Neural cell (in vitro differentiated cells): Measurements from ENCODE around the gene MIOS. TPM values are rescaled to one million over a fixed set of nuclear protein-coding genes. Genes with fewer than 3 reads are reported as not detected.

Experiments
- H2AFZ ChIP-seq: fragments of 200-600, 300-800 bp; sonication (generic), shearing (Covaris generic); 2 replicates; pipeline ENCODE4 v1.6.0; 2014; ENCODE audit warnings: low read depth, mild to moderate bottlenecking, antibody characterized with exemption, low read length, moderate library complexity
- H3F3A ChIP-seq: fragments of 200-600 bp; shearing (Covaris generic); 2 replicates; pipeline ENCODE4 v1.6.1; 2016; ENCODE audit warnings: mild to moderate bottlenecking, moderate library complexity, mixed read lengths, antibody characterized with exemption, low read length; ENCODE audit not compliant: insufficient read depth, poor library complexity, severe bottlenecking
- H3K27ac ChIP-seq: fragments of 200-600, 300-800 bp; sonication (generic), shearing (Covaris generic); 2 replicates; pipeline ENCODE4 v1.5.1; 2014; ENCODE audit warnings: mild to moderate bottlenecking, low read length, moderate library complexity
- H3K27me3 ChIP-seq: fragments of 300-800, 200-600 bp; sonication (generic), shearing (Covaris generic); 2 replicates; pipeline ENCODE4 v1.6.0; 2014; ENCODE audit warnings: mild to moderate bottlenecking, low read depth, low read length, moderate library complexity; ENCODE audit not compliant: insufficient read depth
- H3K36me3 ChIP-seq: fragments of 300-800, 200-600 bp; sonication (generic), shearing (Covaris generic); 2 replicates; pipeline ENCODE4 v1.5.1; 2014; ENCODE audit warnings: mild to moderate bottlenecking, antibody characterized with exemption, low read length, moderate library complexity; ENCODE audit not compliant: insufficient read depth
- H3K4me2 ChIP-seq: fragments of 300-800, 200-600 bp; sonication (generic), shearing (Covaris generic); 2 replicates; pipeline ENCODE4 v1.6.0; 2014; ENCODE audit warnings: mild to moderate bottlenecking, low read length
- H3K4me3 ChIP-seq: fragments of 300-800, 200-600 bp; sonication (generic), shearing (Covaris generic); 2 replicates; pipeline ENCODE4 v1.5.1; 2014; ENCODE audit warnings: mild to moderate bottlenecking, low read length, moderate library complexity
- H3K79me2 ChIP-seq: fragments of 200-600 bp; shearing (Covaris generic); replicated peaks from 2 replicates; pipeline ENCODE4 v1.6.0; 2014; ENCODE audit warnings: mild to moderate bottlenecking, low read length, moderate library complexity; ENCODE audit not compliant: insufficient read depth
- H3K9ac ChIP-seq: fragments of 300-800, 200-600 bp; sonication (generic), shearing (Covaris generic); 2 replicates; pipeline ENCODE4 v1.6.1; 2016; ENCODE audit warnings: mild to moderate bottlenecking, low read length, mixed read lengths
- H3K9me2 ChIP-seq: fragments of 200-600 bp; shearing (Covaris generic); 2 replicates; pipeline ENCODE4 v1.6.1; 2016; ENCODE audit warnings: mild to moderate bottlenecking, low read length, mixed read lengths; ENCODE audit not compliant: insufficient read depth
- H3K9me3 ChIP-seq: fragments of 200-600, 300-800 bp; sonication (generic), shearing (Covaris generic); 2 replicates; pipeline ENCODE4 v1.6.1; 2016; ENCODE audit warnings: mild to moderate bottlenecking, mixed run types, low read length, moderate library complexity, mixed read lengths
- H4K20me1 ChIP-seq: fragments of 200-600 bp; shearing (Covaris generic); 2 replicates; pipeline ENCODE4 v1.6.1; 2016; ENCODE audit warnings: mild to moderate bottlenecking, mixed run types; ENCODE audit not compliant: insufficient read depth
- EP300 ChIP-seq: fragments of 450-650 bp; conservative IDR thresholded peaks from 2 replicates; pipeline ENCODE4 v1.6.1; 2014; ENCODE audit warnings: antibody characterized with exemption, mild to moderate bottlenecking, moderate library complexity; ENCODE audit not compliant: poor library complexity, severe bottlenecking
- EZH2 ChIP-seq: fragments of 200-600, 300-800 bp; shearing (Covaris generic), sonication (generic); IDR thresholded peaks from 2 replicates; pipeline ENCODE4 v1.6.1; 2014; ENCODE audit warnings: antibody characterized with exemption, low read length, borderline replicate concordance, mild to moderate bottlenecking; ENCODE audit not compliant: insufficient read depth, poor library complexity, severe bottlenecking
- MXI1 ChIP-seq: fragments of 450-650 bp; conservative IDR thresholded peaks from 2 replicates; pipeline ENCODE4 v1.6.1; 2014; ENCODE audit warnings: antibody characterized with exemption, mild to moderate bottlenecking; ENCODE audit not compliant: poor library complexity, severe bottlenecking
- POLR2AphosphoS5 ChIP-seq: IDR thresholded peaks from 2 replicates; pipeline ENCODE4 v1.6.1; 2012
- RAD21 ChIP-seq: fragments of 450-650 bp; conservative IDR thresholded peaks from 2 replicates; pipeline ENCODE4 v1.6.1; 2014; ENCODE audit warnings: antibody characterized with exemption, mild to moderate bottlenecking, moderate library complexity
- SMC3 ChIP-seq: fragments of 450-650 bp; conservative IDR thresholded peaks from 2 replicates; pipeline ENCODE4 v1.6.1; 2014; ENCODE audit warnings: antibody characterized with exemption, mild to moderate bottlenecking, moderate library complexity; ENCODE audit not compliant: poor library complexity
- TAF1 ChIP-seq: IDR thresholded peaks from 2 replicates; pipeline ENCODE4 v1.6.1; 2012; ENCODE audit warnings: low read depth
- polyA plus RNA-seq: library from polyadenylated mRNA; depleted of rRNA; stranded (reverse); fragments of >200 nt; gene quantifications from 2 replicates; pipeline ENCODE4 v1.2.3, GENCODE V29; 2014
- TF ChIP-seq, protein P1 (sequence below): fragments of 450-650 bp; IDR thresholded peaks from 2 replicates; pipeline ENCODE4 v1.5.1; 2014; ENCODE audit warnings: antibody characterized with exemption, mild to moderate bottlenecking, moderate library complexity; ENCODE audit not compliant: poor library complexity, severe bottlenecking
- TF ChIP-seq, protein P2 (sequence below): IDR thresholded peaks from 2 replicates; pipeline ENCODE4 v1.6.1; 2012; ENCODE audit warnings: borderline replicate concordance

The MIOS gene
- polyA plus RNA-seq, 1 donor from 2014 or later, result 52.2 TPM

DNA sequence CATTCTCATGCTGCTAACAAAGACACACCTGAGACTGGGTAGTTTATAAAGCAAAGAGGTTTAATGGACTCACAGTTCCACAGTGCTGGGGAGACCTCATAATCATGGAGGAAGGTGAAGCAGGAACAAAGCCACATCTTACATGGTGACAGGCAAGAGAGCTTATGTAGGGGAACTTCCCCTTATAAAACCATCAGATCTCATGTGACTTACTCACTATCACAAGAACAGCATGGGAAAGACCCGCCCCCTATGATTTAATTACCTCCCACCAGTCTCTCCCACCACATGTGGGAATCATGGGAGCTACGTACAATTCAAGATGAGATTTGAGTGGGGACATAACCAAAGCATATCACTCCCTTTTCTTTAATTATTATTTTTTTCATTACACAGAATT is 47.6 kb upstream of the MIOS start:
- Histone ChIP-seq H3K36me3 (no peaks in the 10 kb centered on the region), H3K4me3 (no peak overlapping the region), H3K9me2 (no peaks in the 10 kb centered on the region), H3F3A (no peaks in the 10 kb centered on the region), H4K20me1 (no peaks in the 10 kb centered on the region), H3K27me3 (no peaks in the 10 kb centered on the region), H3K79me2 (no peaks in the 10 kb centered on the region), H3K9ac (no peak overlapping the region), H3K4me2 (no peak overlapping the region), H2AFZ (no peak overlapping the region), H3K9me3 (no peaks in the 10 kb centered on the region), H3K27ac (no peak overlapping the region)
- TF ChIP-seq POLR2AphosphoS5, result no peak
- no peak for TF ChIP-seq MXI1
- TF ChIP-seq SMC3, result no peak
- TF ChIP-seq, protein P1, sequence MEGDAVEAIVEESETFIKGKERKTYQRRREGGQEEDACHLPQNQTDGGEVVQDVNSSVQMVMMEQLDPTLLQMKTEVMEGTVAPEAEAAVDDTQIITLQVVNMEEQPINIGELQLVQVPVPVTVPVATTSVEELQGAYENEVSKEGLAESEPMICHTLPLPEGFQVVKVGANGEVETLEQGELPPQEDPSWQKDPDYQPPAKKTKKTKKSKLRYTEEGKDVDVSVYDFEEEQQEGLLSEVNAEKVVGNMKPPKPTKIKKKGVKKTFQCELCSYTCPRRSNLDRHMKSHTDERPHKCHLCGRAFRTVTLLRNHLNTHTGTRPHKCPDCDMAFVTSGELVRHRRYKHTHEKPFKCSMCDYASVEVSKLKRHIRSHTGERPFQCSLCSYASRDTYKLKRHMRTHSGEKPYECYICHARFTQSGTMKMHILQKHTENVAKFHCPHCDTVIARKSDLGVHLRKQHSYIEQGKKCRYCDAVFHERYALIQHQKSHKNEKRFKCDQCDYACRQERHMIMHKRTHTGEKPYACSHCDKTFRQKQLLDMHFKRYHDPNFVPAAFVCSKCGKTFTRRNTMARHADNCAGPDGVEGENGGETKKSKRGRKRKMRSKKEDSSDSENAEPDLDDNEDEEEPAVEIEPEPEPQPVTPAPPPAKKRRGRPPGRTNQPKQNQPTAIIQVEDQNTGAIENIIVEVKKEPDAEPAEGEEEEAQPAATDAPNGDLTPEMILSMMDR, result no peak
- no peak for TF ChIP-seq EZH2
- no peak for TF ChIP-seq TAF1

DNA sequence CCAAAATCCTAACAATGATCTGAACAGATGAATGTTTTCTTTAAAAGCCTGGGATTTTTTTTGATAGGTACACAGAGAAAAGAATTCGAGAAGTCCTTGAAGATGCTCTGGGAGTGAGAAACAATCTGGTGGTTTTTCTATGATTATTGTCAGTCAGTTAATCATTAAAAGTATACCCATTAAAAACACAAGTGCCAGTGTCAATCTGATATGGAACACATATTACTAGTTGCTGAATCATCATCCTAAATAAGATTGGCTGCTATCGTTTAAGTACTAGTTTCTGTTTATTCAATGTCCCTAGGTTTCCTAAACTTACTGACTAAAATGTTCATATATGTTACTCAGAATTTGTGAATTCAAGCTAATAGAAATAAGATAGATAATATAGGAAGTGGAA is 47.2 kb upstream of the MIOS start:
- no peak overlapping the region for H3K27ac ChIP-seq
- H3F3A ChIP-seq, result no peaks in the 10 kb centered on the region
- H3K4me3 ChIP-seq, result no peak overlapping the region
- no peaks in the 10 kb centered on the region for H3K36me3 ChIP-seq
- no peaks in the 10 kb centered on the region for H3K79me2 ChIP-seq
- no peak overlapping the region for H3K4me2 ChIP-seq
- no peaks in the 10 kb centered on the region for H4K20me1 ChIP-seq
- TF ChIP-seq, protein P1, result no peak
- TF ChIP-seq, protein P2, sequence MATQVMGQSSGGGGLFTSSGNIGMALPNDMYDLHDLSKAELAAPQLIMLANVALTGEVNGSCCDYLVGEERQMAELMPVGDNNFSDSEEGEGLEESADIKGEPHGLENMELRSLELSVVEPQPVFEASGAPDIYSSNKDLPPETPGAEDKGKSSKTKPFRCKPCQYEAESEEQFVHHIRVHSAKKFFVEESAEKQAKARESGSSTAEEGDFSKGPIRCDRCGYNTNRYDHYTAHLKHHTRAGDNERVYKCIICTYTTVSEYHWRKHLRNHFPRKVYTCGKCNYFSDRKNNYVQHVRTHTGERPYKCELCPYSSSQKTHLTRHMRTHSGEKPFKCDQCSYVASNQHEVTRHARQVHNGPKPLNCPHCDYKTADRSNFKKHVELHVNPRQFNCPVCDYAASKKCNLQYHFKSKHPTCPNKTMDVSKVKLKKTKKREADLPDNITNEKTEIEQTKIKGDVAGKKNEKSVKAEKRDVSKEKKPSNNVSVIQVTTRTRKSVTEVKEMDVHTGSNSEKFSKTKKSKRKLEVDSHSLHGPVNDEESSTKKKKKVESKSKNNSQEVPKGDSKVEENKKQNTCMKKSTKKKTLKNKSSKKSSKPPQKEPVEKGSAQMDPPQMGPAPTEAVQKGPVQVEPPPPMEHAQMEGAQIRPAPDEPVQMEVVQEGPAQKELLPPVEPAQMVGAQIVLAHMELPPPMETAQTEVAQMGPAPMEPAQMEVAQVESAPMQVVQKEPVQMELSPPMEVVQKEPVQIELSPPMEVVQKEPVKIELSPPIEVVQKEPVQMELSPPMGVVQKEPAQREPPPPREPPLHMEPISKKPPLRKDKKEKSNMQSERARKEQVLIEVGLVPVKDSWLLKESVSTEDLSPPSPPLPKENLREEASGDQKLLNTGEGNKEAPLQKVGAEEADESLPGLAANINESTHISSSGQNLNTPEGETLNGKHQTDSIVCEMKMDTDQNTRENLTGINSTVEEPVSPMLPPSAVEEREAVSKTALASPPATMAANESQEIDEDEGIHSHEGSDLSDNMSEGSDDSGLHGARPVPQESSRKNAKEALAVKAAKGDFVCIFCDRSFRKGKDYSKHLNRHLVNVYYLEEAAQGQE, result no peak
- no peak for TF ChIP-seq EZH2
- TF ChIP-seq SMC3, result no peak
- TF ChIP-seq EP300, result no peak
- no peak for TF ChIP-seq TAF1
- no peak for TF ChIP-seq POLR2AphosphoS5
- TF ChIP-seq RAD21, result no peak
- TF ChIP-seq MXI1, result no peak
- no peak overlapping the region for H3K9ac ChIP-seq
- H3K9me3 ChIP-seq, result no peaks in the 10 kb centered on the region
- no peaks in the 10 kb centered on the region for H3K9me2 ChIP-seq
- H2AFZ ChIP-seq, result no peak overlapping the region
- no peaks in the 10 kb centered on the region for H3K27me3 ChIP-seq
